HG03175 (cell line): ENCODE measurements around the gene ARHGAP20.

Experiments used
- ATAC-seq: cut with Tn5 transposase; IDR thresholded peaks from one replicate; pipeline ENCODE4 v1.9.1; 2021; ENCODE audit warnings: mild to moderate bottlenecking, moderate library complexity; ENCODE audit not compliant: unreplicated experiment

ARHGAP20 gene

GRCh38 chr11:110529043-110529442 is 183.2 kb downstream of the ARHGAP20 start:
- ATAC-seq = no peak

- no peak for ATAC-seq
Observed at GRCh38 chr11:110527146-110527545, 185.1 kb downstream of the ARHGAP20 start.
